Right atrium auricular region (tissue), 2 donors: ENCODE results near the gene KCNA10. TPM values are rescaled to one million over a fixed set of nuclear protein-coding genes. Genes with fewer than 3 reads are reported as not detected.

Experiments used
- DNase-seq: peaks from one replicate; pipeline ENCODE4 v3.0.0-alpha.2; 2019; ENCODE audit warnings: low spot score
- H3K27ac ChIP-seq, 2 donors: fragments of 200-600 bp; sonication (generic); 1 replicate in 1 of 2; 2 replicates in 1 of 2; pipeline ENCODE4 v1.5.1; 2016 to 2019
- H3K27me3 ChIP-seq, 2 donors: fragments of 200-600 bp; sonication (generic); one replicate each; pipeline versions ENCODE4 v1.5.1 to v1.6.0; 2017 to 2019
- H3K36me3 ChIP-seq: fragments of 200-600 bp; sonication (generic); one replicate; pipeline ENCODE4 v1.5.1; 2016
- H3K4me1 ChIP-seq, 2 donors: fragments of 200-600 bp; sonication (generic); one replicate each; pipeline versions ENCODE4 v1.5.1 to v1.6.0; 2017 to 2019
- H3K4me3 ChIP-seq, 2 donors: fragments of 200-600 bp; sonication (generic); 1 replicate in 1 of 2; 2 replicates in 1 of 2; pipeline ENCODE4 v1.5.1; 2017 to 2019; ENCODE audit warnings: mild to moderate bottlenecking in 1 of 2, moderate library complexity in 1 of 2
- H3K9me3 ChIP-seq, 2 donors: fragments of 200-600 bp; sonication (generic); one replicate each; pipeline ENCODE4 v1.5.1; 2019
- CTCF ChIP-seq, 2 donors: fragments of 200-600 bp; sonication (generic); IDR thresholded peaks; one replicate each; pipeline ENCODE4 v1.5.1; 2019; ENCODE audit warnings: antibody characterized with exemption in 2 of 2
- total RNA-seq, 2 donors: library from RNA; depleted of rRNA; stranded (reverse); fragments of >200 nt; gene quantifications; one replicate each; pipeline ENCODE4 v1.1.0, GENCODE V29; 2016

The KCNA10 gene
- total RNA-seq, 2 donors from 2014 or later = not detected

- Histone ChIP-seq H3K36me3 (no peaks in the 10 kb centered on the region), H3K9me3 (no peaks in the 10 kb centered on the region), H3K27me3 (no peaks in the 10 kb centered on the region), H3K27ac (no peak overlapping the region), H3K4me3 (no peak overlapping the region), H3K4me1 (no peaks in the 10 kb centered on the region)
- DNase-seq = no peak
- TF ChIP-seq CTCF (IDR thresholded peaks at IDR 0.05) = no peak
These were observed 24.2 kb downstream of the KCNA10 start for GRCh38 chr1:110494522-110495406.

DNA sequence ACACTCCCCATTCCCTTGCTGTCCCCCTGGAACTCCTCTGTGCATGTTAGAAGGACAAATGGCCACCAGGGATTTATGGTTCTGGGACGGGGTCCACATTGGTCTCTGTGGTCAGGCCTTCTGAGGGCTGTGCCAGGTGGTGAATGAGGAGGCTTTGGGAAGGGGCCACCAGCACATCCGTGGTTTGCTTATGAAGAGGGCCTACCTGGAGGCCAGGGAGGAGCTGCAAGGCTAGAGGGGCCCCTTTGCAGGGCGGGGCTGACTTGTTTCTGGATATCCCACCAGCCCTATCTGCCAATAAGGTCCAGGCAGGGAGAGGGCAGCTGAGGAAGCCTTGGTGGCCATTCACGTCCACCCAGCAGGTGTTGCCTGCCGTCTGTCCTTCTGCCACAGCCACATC lies 24.9 kb downstream of the KCNA10 start:
- Histone ChIP-seq H3K36me3 (no peaks in the 10 kb centered on the region), H3K4me1 (no peaks in the 10 kb centered on the region), H3K4me3 (no peak overlapping the region), H3K9me3 (no peaks in the 10 kb centered on the region), H3K27me3 (no peaks in the 10 kb centered on the region), H3K27ac (no peak overlapping the region)
- TF ChIP-seq CTCF (IDR thresholded peaks at IDR 0.05) = no peak
- no peak for DNase-seq

GRCh38 chr1:110493059-110493699 lies 25.8 kb downstream of the KCNA10 start:
- no peak for DNase-seq
- no peak overlapping the region for H3K27ac ChIP-seq
- no peak for TF ChIP-seq CTCF (IDR thresholded peaks at IDR 0.05)

DNA sequence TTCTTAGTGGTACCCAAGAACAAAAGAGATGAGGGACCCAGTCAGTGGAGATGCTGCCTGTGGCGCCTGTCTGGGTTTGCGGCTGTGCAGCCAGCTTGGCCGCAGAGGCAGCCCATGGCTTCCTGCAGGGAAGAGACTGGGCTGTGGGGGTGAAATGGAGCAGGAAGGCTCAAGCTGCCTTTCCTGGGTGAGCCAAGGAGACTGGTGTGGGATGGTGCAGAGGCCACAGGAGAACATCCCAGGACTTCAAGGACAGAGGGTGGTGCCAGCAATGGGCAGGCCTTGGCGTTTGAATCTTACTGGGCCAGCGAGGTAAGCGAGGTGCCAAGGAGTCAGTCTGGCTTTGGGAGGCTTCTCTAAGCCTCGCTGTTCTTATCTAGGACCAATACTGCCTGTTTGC lies 26.4 kb downstream of the KCNA10 start:
- H3K27ac ChIP-seq = no peak overlapping the region
- H3K36me3 ChIP-seq = no peaks in the 10 kb centered on the region
- no peaks in the 10 kb centered on the region for H3K4me1 ChIP-seq
- no peaks in the 10 kb centered on the region for H3K27me3 ChIP-seq
- no peak for DNase-seq
- no peak overlapping the region for H3K4me3 ChIP-seq
- H3K9me3 ChIP-seq = no peaks in the 10 kb centered on the region
- TF ChIP-seq CTCF (IDR thresholded peaks at IDR 0.05) = no peak

More at GRCh38 chr1:110493059-110493699, 25.8 kb downstream of the KCNA10 start:
- no peaks in the 10 kb centered on the region for H3K27me3 ChIP-seq
- no peaks in the 10 kb centered on the region for H3K9me3 ChIP-seq
- no peak overlapping the region for H3K4me3 ChIP-seq
- no peaks in the 10 kb centered on the region for H3K4me1 ChIP-seq
- H3K36me3 ChIP-seq = no peaks in the 10 kb centered on the region

GRCh38 chr1:110490791-110491451 lies 28.1 kb downstream of the KCNA10 start:
- no peaks in the 10 kb centered on the region for H3K9me3 ChIP-seq
- H3K36me3 ChIP-seq = no peaks in the 10 kb centered on the region
- H3K4me3 ChIP-seq = no peak overlapping the region
- no peak for DNase-seq
- peaks cover 0 to 1% of the 10 kb centered on the region in 2 donors for H3K4me1 ChIP-seq
- TF ChIP-seq CTCF (IDR thresholded peaks at IDR 0.05) = no peak
- H3K27me3 ChIP-seq = no peaks in the 10 kb centered on the region
- H3K27ac ChIP-seq = no peak overlapping the region
